GM12872 (cell line): ENCODE measurements around the gene SLC25A29.

Experiments
- TF ChIP-seq, protein P1 (sequence below): IDR thresholded peaks from 3 replicates; pipeline ENCODE4 v1.5.1; 2011; ENCODE audit warnings: low read depth, mild to moderate bottlenecking, low read length, moderate library complexity; ENCODE audit not compliant: insufficient read depth

Gene SLC25A29

DNA sequence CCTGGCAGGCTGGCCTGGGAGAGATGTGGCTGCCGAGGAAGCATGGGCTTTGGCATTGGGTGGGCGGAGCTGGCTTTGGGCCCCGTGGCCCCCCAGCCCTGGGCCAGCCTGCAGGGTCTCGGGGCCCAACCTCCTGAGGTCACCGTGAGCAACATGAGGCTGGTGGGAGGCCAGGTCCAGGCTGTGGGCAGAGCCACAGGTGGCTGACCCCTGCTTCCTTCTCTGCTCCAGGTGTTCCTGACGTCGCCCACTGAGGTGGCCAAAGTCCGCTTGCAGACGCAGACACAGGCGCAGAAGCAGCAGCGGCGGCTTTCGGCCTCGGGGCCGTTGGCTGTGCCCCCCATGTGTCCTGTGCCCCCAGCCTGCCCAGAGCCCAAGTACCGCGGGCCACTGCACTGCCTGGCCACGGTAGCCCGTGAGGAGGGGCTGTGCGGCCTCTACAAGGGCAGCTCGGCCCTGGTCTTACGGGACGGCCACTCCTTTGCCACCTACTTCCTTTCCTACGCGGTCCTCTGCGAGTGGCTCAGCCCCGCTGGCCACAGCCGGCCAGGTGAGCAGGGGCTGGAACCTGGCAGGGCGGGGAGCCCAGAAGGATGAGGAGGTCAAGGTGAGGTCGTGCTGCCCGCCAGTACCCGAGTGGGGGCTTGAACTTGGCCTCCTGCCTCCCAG lies 22.4 kb upstream of the SLC25A29 start:
- TF ChIP-seq, protein P1, sequence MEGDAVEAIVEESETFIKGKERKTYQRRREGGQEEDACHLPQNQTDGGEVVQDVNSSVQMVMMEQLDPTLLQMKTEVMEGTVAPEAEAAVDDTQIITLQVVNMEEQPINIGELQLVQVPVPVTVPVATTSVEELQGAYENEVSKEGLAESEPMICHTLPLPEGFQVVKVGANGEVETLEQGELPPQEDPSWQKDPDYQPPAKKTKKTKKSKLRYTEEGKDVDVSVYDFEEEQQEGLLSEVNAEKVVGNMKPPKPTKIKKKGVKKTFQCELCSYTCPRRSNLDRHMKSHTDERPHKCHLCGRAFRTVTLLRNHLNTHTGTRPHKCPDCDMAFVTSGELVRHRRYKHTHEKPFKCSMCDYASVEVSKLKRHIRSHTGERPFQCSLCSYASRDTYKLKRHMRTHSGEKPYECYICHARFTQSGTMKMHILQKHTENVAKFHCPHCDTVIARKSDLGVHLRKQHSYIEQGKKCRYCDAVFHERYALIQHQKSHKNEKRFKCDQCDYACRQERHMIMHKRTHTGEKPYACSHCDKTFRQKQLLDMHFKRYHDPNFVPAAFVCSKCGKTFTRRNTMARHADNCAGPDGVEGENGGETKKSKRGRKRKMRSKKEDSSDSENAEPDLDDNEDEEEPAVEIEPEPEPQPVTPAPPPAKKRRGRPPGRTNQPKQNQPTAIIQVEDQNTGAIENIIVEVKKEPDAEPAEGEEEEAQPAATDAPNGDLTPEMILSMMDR: no peak

DNA sequence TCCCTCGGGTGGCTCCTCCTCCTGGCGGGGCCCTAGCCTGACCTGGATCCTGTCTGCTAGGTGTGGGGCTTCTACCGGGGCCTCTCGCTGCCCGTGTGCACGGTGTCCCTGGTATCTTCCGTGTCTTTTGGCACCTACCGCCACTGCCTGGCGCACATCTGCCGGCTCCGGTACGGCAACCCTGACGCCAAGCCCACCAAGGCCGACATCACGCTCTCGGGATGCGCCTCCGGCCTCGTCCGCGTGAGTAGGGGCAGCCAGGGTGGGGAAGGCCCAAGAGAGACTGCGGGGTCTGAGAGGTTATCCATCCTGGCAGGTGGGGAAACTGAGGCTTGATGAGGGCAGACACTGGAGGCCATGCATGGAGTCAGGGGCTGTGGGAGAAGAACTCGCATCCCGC lies 20.9 kb upstream of the SLC25A29 start:
- TF ChIP-seq, protein P1: no peak

DNA sequence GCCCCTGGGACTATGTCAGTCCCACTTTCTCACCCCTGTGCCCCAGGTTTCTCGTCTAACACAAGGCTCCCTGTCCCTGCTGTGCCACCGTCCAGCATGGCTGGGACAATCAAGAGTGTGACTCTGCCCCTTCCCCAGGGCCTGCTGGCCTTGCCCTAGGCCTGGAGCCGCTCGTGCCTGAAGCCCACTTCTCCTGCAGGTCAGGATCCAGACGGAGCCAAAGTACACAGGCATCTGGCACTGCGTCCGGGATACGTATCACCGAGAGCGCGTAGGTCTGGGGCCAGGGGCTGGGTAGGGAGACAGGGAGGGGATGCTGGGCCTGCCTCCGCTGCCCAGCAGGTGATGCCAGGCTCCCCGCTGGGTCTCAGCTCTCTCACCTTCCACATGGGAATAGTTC lies 19.7 kb upstream of the SLC25A29 start:
- TF ChIP-seq, protein P1: no peak

DNA sequence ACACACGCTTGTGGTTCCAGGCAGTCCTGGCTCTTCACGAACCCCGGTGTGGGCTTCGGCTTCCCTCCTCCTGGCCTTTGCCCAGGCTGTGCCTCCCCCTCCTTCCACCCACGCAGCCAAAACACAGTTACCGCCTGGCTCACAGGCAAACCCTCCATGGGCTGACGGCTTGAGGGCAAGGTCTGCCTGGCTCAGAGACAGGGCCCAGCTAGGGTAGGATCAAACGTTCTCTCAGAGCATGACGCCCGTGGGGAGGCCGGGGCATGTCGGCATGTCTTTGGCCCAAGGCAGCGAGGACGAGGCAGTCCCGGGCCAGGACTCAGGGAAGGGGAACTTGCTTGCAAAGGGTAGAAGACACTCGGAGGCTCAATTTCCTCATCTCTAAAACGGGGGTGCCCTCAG lies 19.0 kb upstream of the SLC25A29 start:
- TF ChIP-seq, protein P1: no peak

DNA sequence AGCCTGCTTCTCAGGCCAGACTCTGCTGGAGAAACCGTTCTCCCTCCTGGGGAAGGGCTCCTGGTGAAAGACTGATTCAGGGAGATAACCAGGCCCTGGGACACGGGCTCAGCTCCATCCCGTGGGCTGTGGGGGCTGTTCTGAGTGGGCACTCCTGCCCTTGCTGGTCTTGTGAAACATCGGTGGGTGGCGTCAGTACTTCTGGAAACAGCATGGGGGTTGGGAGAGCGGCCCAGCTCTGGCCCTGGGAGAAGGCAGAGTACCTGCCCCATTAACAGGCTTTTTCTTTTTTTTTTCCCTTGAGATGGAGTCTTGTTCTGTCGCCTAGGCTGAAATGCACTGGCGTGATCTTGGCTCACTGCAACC lies 17.7 kb upstream of the SLC25A29 start:
- TF ChIP-seq, protein P1: no peak

DNA sequence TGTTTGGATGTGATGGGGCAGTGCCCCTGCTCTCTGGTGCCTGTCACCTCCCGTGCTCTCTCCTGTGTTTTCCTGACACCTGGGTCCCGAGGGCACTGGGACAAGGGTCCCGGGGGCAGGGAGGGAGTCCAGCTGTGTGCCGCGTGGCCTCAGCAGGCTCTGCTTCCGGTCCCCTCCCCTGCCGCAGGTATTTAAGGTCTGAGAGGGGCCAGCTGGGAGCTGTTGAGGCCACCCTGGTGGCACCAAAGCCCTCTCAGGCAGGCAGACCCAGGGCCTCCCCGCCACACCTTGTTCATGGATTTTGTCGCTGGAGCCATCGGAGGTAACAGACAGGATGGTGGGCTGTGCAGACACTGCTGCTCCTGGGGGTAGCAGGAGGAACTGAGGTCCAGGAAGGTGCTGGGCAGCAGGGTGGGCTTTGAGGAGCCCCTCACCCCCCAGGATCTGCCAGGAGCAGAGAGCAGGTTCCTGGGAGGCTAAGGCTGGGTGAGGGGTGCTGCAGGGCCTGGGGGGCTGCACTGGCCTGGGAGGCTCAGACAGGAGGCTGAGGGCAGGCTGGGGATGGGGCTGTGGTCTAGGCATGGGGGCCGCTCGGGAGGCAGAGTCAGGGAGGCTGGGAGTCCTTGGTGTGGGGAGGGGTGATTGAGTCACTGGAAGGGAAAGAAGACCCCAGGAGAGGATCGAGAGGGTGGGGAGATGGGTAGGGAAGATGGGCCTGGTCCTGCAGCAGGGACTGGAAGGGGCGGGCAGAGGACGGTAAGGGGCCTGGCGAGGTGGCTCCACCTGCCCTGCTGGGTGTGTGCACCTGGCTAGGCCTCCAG lies 17.1 kb upstream of the SLC25A29 start, which contains the start of gene SLC25A47:
TSS of gene SLC25A47 (plus strand) at position 219 of the 821 bp plus-strand sequence. CDS start at position 295, 76 bp downstream.
- TF ChIP-seq, protein P1: no peak

DNA sequence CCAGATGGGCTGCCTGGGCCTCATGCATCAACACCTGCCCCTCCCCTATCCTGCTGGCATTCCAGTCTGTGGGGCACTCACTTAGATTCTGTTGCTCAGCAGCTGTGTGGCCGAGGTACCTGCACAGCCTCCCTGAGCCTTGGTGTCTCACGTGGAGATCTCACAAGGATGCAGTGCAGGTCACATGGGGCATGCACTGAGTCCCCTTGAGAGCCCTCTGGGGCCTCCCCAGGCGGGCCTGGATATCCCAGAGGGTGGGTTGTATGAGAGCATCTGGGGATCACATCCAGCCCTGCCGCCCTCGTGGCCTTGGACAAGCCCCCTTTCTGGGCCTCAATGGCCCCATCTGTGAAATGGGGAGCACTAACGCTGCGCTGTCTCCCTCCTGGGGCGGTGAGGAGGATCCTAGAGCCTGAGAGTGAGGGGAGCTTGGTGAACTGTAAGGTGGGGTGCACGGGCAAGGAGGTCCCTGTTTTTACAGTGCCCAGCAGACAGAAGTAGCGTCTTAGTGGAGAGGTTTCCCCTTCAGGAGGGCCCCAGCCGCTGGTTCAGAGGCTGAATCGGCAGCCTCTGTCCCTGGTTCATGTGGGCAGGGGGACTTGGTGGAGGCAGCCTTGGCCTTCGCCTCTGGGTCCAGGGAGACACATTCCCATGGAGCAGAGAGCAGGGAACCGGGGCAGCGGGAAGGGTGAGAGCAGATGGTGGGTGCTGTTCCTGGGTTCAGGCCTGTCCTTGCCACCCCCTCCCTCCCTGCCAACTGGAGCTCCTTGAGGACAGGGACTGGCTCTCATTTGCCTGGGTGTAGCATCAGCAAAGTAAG lies 16.1 kb upstream of the SLC25A29 start:
- TF ChIP-seq, protein P1: no peak
